Adrenal gland (tissue), 12 donors: Measurements from ENCODE around the gene RPH3AL. TPM values are rescaled to one million over a fixed set of nuclear protein-coding genes. Genes with fewer than 3 reads are reported as not detected.
A peak's percentile ranks its signal among the peaks of the same experiment; 100 is the strongest.
"Not testable (repeated sequence)": the region's sequence is repeated elsewhere in the genome, so short reads cannot be mapped to it uniquely, and the experiment has no call there.

Experiments
- DNase-seq, 7 donors: peaks; one replicate each; pipeline ENCODE4 v3.0.0-alpha.2; 2019 to 2020
- H3K27ac ChIP-seq, 5 donors: fragments of 200-600 bp; sonication (generic) in 4 of 5; 1 replicate in 3 of 5; 2 replicates in 2 of 5; pipeline versions ENCODE4 v1.5.1 to v1.8.0; 2016 to 2020; ENCODE audit warnings: mild to moderate bottlenecking in 1 of 5
- H3K27me3 ChIP-seq: fragments of 200-600 bp; 2 replicates; pipeline ENCODE4 v1.8.0; 2021
- H3K36me3 ChIP-seq, 2 donors: fragments of 200-600 bp; replicated peaks in 1 of 2; 1 replicate in 1 of 2; 2 replicates in 1 of 2; pipeline versions ENCODE4 v1.5.1 to v1.8.0; 2018 to 2022
- H3K4me1 ChIP-seq, 2 donors: fragments of 200-600 bp; replicated peaks in 1 of 2; 1 replicate in 1 of 2; 2 replicates in 1 of 2; pipeline versions ENCODE4 v1.5.1 to v1.8.0; 2018 to 2021
- H3K4me3 ChIP-seq, 4 donors: fragments of 200-600 bp; sonication (generic) in 3 of 4; one replicate each; pipeline ENCODE4 v1.5.1; 2016 to 2018
- H3K9me3 ChIP-seq, 3 donors: fragments of 200-600 bp; sonication (generic) in 1 of 3; replicated peaks in 1 of 3; 1 replicate in 2 of 3; 2 replicates in 1 of 3; pipeline versions ENCODE4 v1.5.1 to v1.8.0; 2016 to 2021
- CTCF ChIP-seq, 6 experiments: fragments of 450-650 bp in 4 of 6; fragments of 200-600 bp in 2 of 6; sonication (generic) in 1 of 6; IDR thresholded peaks; 1 replicate in 5 of 6; 2 replicates in 1 of 6; pipeline versions ENCODE4 v1.5.1 to v1.8.0; 2016 to 2021; ENCODE audit warnings: antibody characterized with exemption in 6 of 6, mild to moderate bottlenecking in 2 of 6, moderate library complexity in 1 of 6
- POLR2A ChIP-seq, 2 donors: fragments of 450-650 bp; IDR thresholded peaks; one replicate each; pipeline ENCODE4 v1.6.1; 2017; ENCODE audit warnings: antibody characterized with exemption in 2 of 2, mild to moderate bottlenecking in 2 of 2, moderate library complexity in 1 of 2
- WGBS, 4 donors: extraction: QIAGEN DNeasy Blood & Tissue Kit in 2 of 4; methylation state at CpG; one replicate each; pipeline versions ENCODE4 v1.1.5 to v1.1.7; 2013 to 2017; 5-methylcytosine and 5-hydroxymethylcytosine counted together
- intact Hi-C, 2 donors: fragments of 100-400 bp; cut with DNase I; formaldehyde crosslinking; loops; one replicate each; pipeline versions ENCODE4 v1.14.1 to v1.15.0; 2022 to 2023
- polyA plus RNA-seq, 3 donors: library from polyadenylated mRNA; stranded (reverse); fragments of 200-250 nt in 2 of 3; fragments of 350-450 nt in 1 of 3; fragmentation: Illumina TruSeq in 1 of 3; extraction: RNeasy Lipid Tissue Mini Kit (QIAGEN cat#74804) in 1 of 3; gene quantifications; one replicate each; pipeline ENCODE4 v1.2.3, GENCODE V29; 2013 to 2014
- total RNA-seq, 9 donors: library from RNA; depleted of rRNA in 4 of 9; stranded (reverse); fragments of >200 nt in 4 of 9; fragments of 120-200 nt in 1 of 9; fragmentation: NEBNext Ultra II Directional in 1 of 9; extraction: Animal tissue kit (Norgen Biotek cat#: 25700) in 1 of 9; gene quantifications; one replicate each; pipeline versions ENCODE4 v1.1.0 to v1.2.4, GENCODE V29; 2013 to 2023
- donor health status: healthy with polysubstance abuse.
- donor health status: Bipolar disorder and iron deficiency.
- donor health status: DM: yes; HTN: yes; CAD: no.
- donor health status: DM: no; HTN: no; CAD: no.
- donor health status: DM: no; HTN: no; CAD: no.
- donor health status: DM: yes; HTN: yes; CAD: no.

Gene RPH3AL
- total and polyA plus RNA-seq, 12 donors, result 7.7 to 79.2 (median 33.7) TPM

GRCh38 chr17:204427-205147 is 148.0 kb downstream of the RPH3AL start:
- Histone ChIP-seq H3K36me3 (no peaks in the 10 kb centered on the region), H3K27me3 (no peaks in the 10 kb centered on the region), H3K27ac (no peak overlapping the region), H3K4me1 (peaks cover 3 to 4% of the 10 kb centered on the region in 2 donors), H3K9me3 (no peaks in the 10 kb centered on the region), H3K4me3 (no peak overlapping the region)
- WGBS, 4 donors, result 37 to 52% (median 47%) methylated on average over 8 to 11 of the region's 11 CpGs
- no peak for DNase-seq
- intact Hi-C loops, result no loop called here
- no peak for TF ChIP-seq CTCF (IDR thresholded peaks at IDR 0.05)
- TF ChIP-seq POLR2A (IDR thresholded peaks at IDR 0.05), result no peak

- Histone ChIP-seq H3K4me1 (peaks cover 9 to 14% of the 10 kb centered on the region in 2 donors), H3K9me3 (no peaks in the 10 kb centered on the region), H3K27me3 (no peaks in the 10 kb centered on the region), H3K27ac (no peak overlapping the region), H3K4me3 (no peak overlapping the region), H3K36me3 (no peaks in the 10 kb centered on the region)
- no peak for DNase-seq
- intact Hi-C loops, result no loop called here
- TF ChIP-seq CTCF (IDR thresholded peaks at IDR 0.05), result no peak
- no peak for TF ChIP-seq POLR2A (IDR thresholded peaks at IDR 0.05)
- 84 to 90% (median 85%) methylated on average over 13 to 23 of the region's 23 CpGs for WGBS, 4 donors
Observed at GRCh38 chr17:202501-202951, 150.1 kb downstream of the RPH3AL start.

GRCh38 chr17:201736-202135 is 150.9 kb downstream of the RPH3AL start:
- H3K27ac ChIP-seq, H3K9me3 ChIP-seq, H3K36me3 ChIP-seq, DNase-seq, H3K4me3 ChIP-seq, H3K27me3 ChIP-seq, intact Hi-C loops: not testable (repeated sequence)
- 54 to 65% (median 59%) methylated on average over 6 to 10 of the region's 13 CpGs for WGBS, 4 donors
- peaks cover 9 to 14% of the 10 kb centered on the region in 2 donors for H3K4me1 ChIP-seq

GRCh38 chr17:201257-201656 is 151.3 kb downstream of the RPH3AL start:
- WGBS, 4 donors, result 87 to 100% (median 93%) methylated on average over 2 to 13 of the region's 16 CpGs
- H3K4me3 ChIP-seq, H3K36me3 ChIP-seq, H3K27me3 ChIP-seq, intact Hi-C loops, H3K27ac ChIP-seq, H3K9me3 ChIP-seq, DNase-seq: not testable (repeated sequence)
- peaks cover 9 to 14% of the 10 kb centered on the region in 2 donors for H3K4me1 ChIP-seq

GRCh38 chr17:200586-200985 is 152.0 kb downstream of the RPH3AL start:
- DNase-seq, result peak in 1 of 7 donors; percentile 18
- TF ChIP-seq POLR2A (IDR thresholded peaks at IDR 0.05) (no peak), CTCF (IDR thresholded peaks at IDR 0.05) (no peak)
- WGBS, 4 donors, result 61 to 91% (median 82%) methylated on average over 9 to 10 of the region's 10 CpGs
- H3K9me3 ChIP-seq, result no peaks in the 10 kb centered on the region
- no peaks in the 10 kb centered on the region for H3K27me3 ChIP-seq
- H3K4me3 ChIP-seq, result no peak overlapping the region
- peak overlapping the region in 1 of 5 donors; percentile 54 for H3K27ac ChIP-seq
- H3K4me1 ChIP-seq, result peaks cover 9 to 14% of the 10 kb centered on the region in 2 donors
- intact Hi-C loops, result no loop called here
- H3K36me3 ChIP-seq, result no peaks in the 10 kb centered on the region
